K562 (cell line): ENCODE measurements around the gene FRMD4A. TPM values are rescaled to one million over a fixed set of nuclear protein-coding genes. Genes with fewer than 3 reads are reported as not detected.

ENCODE experiments used
- ATAC-seq: fragments of 200-7000 bp; cut with Tn5 transposase; 3 replicates; pipeline ENCODE4 v1.9.1; 2020; ENCODE audit warnings: moderate library complexity
- BruUV-seq: library from RNA; stranded (reverse); fragments of 400-500 nt; replicated peaks from 2 replicates; lab custom pipeline; 2021; lab: Mats Ljungman, UMichigan
- CTCF ChIA-PET: fragments of 300-600 bp; formaldehyde crosslinking; extraction: SDS; loops from one replicate; lab custom pipeline; 2021; ENCODE audit warnings: low intra/inter-chr PET ratio; lab: Yijun Ruan, JAX
- POLR2A ChIA-PET: fragments of 300-600, 350-650 bp; sonication (Branson Sonifier 250); formaldehyde crosslinking; extraction: SDS; loops from one replicate; lab custom pipeline; 2021; ENCODE audit warnings: antibody characterized with exemption, inconsistent platforms; lab: Yijun Ruan, JAX
- DNase-seq, 4 experiments: peaks; one replicate each; pipeline versions ENCODE4 v3.0.0 to v3.0.0-alpha.2; 2011 to 2018; ENCODE audit warnings: low spot score in 3 of 4, mixed read lengths in 3 of 4; ENCODE audit errors: extremely low read depth in 1 of 4
- FAIRE-seq: peaks from 2 replicates; lab custom pipeline; 2011; peaks lifted over from hg19 to GRCh38; lab: Jason Lieb, UNC
- H2AFZ ChIP-seq: 2 replicates; pipeline ENCODE4 v1.6.0; 2011; ENCODE audit warnings: low read depth, low read length, control low read depth, inconsistent platforms
- H3K27ac ChIP-seq: fragments of 200-600 bp; 3 replicates; pipeline ENCODE4 v1.8.0; 2011; ENCODE audit warnings: low read depth, mild to moderate bottlenecking, control low read depth, inconsistent platforms, low read length, moderate library complexity, mixed read lengths; ENCODE audit errors: extremely low read depth
- H3K27me3 ChIP-seq, 2 experiments: fragments of 300-600 bp in 1 of 2; 2 replicates in 1 of 2; 3 replicates in 1 of 2; pipeline versions ENCODE4 v1.6.0 to v1.8.0; 2011; ENCODE audit warnings: inconsistent platforms in 2 of 2, low read length in 2 of 2, mild to moderate bottlenecking in 1 of 2, mixed read lengths in 1 of 2, moderate library complexity in 1 of 2; ENCODE audit not compliant: control insufficient read depth in 2 of 2, insufficient read depth in 2 of 2
- H3K36me3 ChIP-seq: fragments of 300-600 bp; 3 replicates; pipeline ENCODE4 v1.8.0; 2011; ENCODE audit warnings: mild to moderate bottlenecking, low read length, inconsistent platforms; ENCODE audit not compliant: control insufficient read depth, insufficient read depth
- H3K4me1 ChIP-seq, 2 experiments: fragments of 200-600 bp in 1 of 2; replicated peaks in 1 of 2; 2 replicates in 1 of 2; 3 replicates in 1 of 2; pipeline versions ENCODE4 v1.5.1 to v1.8.0; 2011; ENCODE audit warnings: inconsistent platforms in 2 of 2, low read length in 2 of 2, mild to moderate bottlenecking in 1 of 2, mixed read lengths in 1 of 2, moderate library complexity in 1 of 2; ENCODE audit not compliant: control insufficient read depth in 2 of 2, insufficient read depth in 2 of 2
- H3K4me2 ChIP-seq: 2 replicates; pipeline ENCODE4 v1.6.1; 2011; ENCODE audit warnings: low read length, control low read depth, inconsistent platforms, mixed read lengths; ENCODE audit not compliant: insufficient read depth
- H3K4me3 ChIP-seq: fragments of 200-600 bp; sonication (generic), shearing (Covaris generic); 2 replicates; pipeline ENCODE4 v1.5.1; 2016; ENCODE audit warnings: control low read depth, inconsistent platforms
- H3K79me2 ChIP-seq: fragments of 200-600 bp; 3 replicates; pipeline ENCODE4 v1.8.0; 2011; ENCODE audit warnings: low read length, inconsistent platforms; ENCODE audit not compliant: control insufficient read depth, insufficient read depth
- H3K9ac ChIP-seq, 2 experiments: 2 replicates each; pipeline versions ENCODE4 v1.6.0 to v1.6.1; 2011; ENCODE audit warnings: low read depth in 2 of 2, low read length in 2 of 2, control low read depth in 1 of 2, inconsistent platforms in 1 of 2, mild to moderate bottlenecking in 1 of 2, mixed read lengths in 1 of 2; ENCODE audit not compliant: insufficient read depth in 1 of 2
- H3K9me1 ChIP-seq: one replicate; pipeline ENCODE4 v1.6.0; 2011; ENCODE audit warnings: inconsistent platforms, mild to moderate bottlenecking, low read length, moderate library complexity; ENCODE audit not compliant: control insufficient read depth, insufficient read depth
- H3K9me3 ChIP-seq: replicated peaks from 2 replicates; pipeline ENCODE4 v1.5.1; 2011; ENCODE audit warnings: low read depth, low read length, inconsistent platforms; ENCODE audit not compliant: control insufficient read depth, insufficient read depth
- H4K20me1 ChIP-seq: replicated peaks from 2 replicates; pipeline ENCODE4 v1.6.1; 2011; ENCODE audit warnings: low read length, inconsistent platforms, mixed read lengths; ENCODE audit not compliant: control insufficient read depth, insufficient read depth
- FOXA3 ChIP-seq, 2 experiments: fragments of 450-650 bp in 1 of 2; sonication (generic) in 1 of 2; formaldehyde crosslinking; IDR thresholded peaks in 1 of 2; conservative IDR thresholded peaks in 1 of 2; 2 replicates each; pipeline versions ENCODE4 v1.4.0 to v1.8.0; 2020 to 2022; ENCODE audit warnings: mild to moderate bottlenecking in 2 of 2, missing genetic modification reagents in 1 of 2
- GABPA ChIP-seq: fragments of 200-800 bp; sonication (Bioruptor generic); conservative IDR thresholded peaks from 2 replicates; pipeline ENCODE4 v1.6.1; 2016; ENCODE audit warnings: low read depth, missing genetic modification characterization, missing compliant biosample characterization
- IFI16 ChIP-seq: fragments of 250-450 bp; sonication (Bioruptor Pico); IDR thresholded peaks from 2 replicates; pipeline ENCODE4 v2.1.2; 2022; ENCODE audit warnings: mild to moderate bottlenecking, inconsistent platforms
- NCOR1 ChIP-seq: fragments of 450-650 bp; IDR thresholded peaks from 2 replicates; pipeline ENCODE4 v1.6.1; 2016; ENCODE audit warnings: mild to moderate bottlenecking, moderate library complexity
- POLR3A ChIP-seq: IDR thresholded peaks from 2 replicates; pipeline ENCODE4 v1.6.1; 2011; ENCODE audit warnings: borderline replicate concordance, mild to moderate bottlenecking, moderate library complexity; ENCODE audit not compliant: insufficient read length, insufficient read depth; ENCODE audit errors: extremely low read depth
- STAG1 ChIP-seq: sonication (generic); formaldehyde crosslinking; IDR thresholded peaks from 2 replicates; pipeline ENCODE4 v1.5.0; 2020; ENCODE audit warnings: missing genetic modification reagents, borderline replicate concordance
- USF2 ChIP-seq: sonication (generic); formaldehyde crosslinking; IDR thresholded peaks from 2 replicates; pipeline ENCODE4 v1.5.0; 2020; ENCODE audit warnings: missing genetic modification reagents
- ZNF41 ChIP-seq: fragments of 250-450 bp; sonication (Bioruptor Pico); conservative IDR thresholded peaks from 2 replicates; pipeline ENCODE4 v1.4.0; 2020; ENCODE audit warnings: mild to moderate bottlenecking
- in situ Hi-C: fragments of 300-500 bp; cut with MboI; formaldehyde crosslinking; loops from 4 replicates; pipeline ENCODE4 v1.15.0; 2018; ENCODE audit warnings: inconsistent platforms, mixed read lengths
- intact Hi-C: fragments of 100-400 bp; cut with micrococcal nuclease; formaldehyde crosslinking; loops from 2 replicates; pipeline ENCODE4 v1.14.2; 2022
- polyA plus RNA-seq, 8 experiments: library from polyadenylated mRNA; depleted of rRNA in 4 of 8; stranded (reverse) in 5 of 8; unstranded in 3 of 8; fragments of >200 nt; fragmentation: Nextera tagmentation in 2 of 8; fragmentation: Illumina TruSeq in 1 of 8; extraction: Ambion mirVana in 2 of 8; extraction: Trizol in 1 of 8; gene quantifications; 2 replicates each; pipeline versions ENCODE4 v1.2.1 to v1.2.3, GENCODE V29; 2011 to 2014; ENCODE audit warnings: inconsistent platforms in 1 of 8, missing spikeins in 1 of 8
- total RNA-seq, 7 experiments: library from RNA; depleted of rRNA in 6 of 7; stranded (reverse); fragments of >200 nt in 6 of 7; fragmentation: Illumina TruSeq in 2 of 7; extraction: Trizol in 2 of 7; gene quantifications; 2 replicates each; pipeline versions ENCODE4 v1.2.1 to v1.2.3, GENCODE V29; 2011 to 2021; ENCODE audit warnings: low replicate concordance in 1 of 7
- TF ChIP-seq, protein P1 (sequence below): fragments of 450-650 bp; formaldehyde crosslinking; conservative IDR thresholded peaks from 2 replicates; pipeline ENCODE4 v1.4.0; 2022; ENCODE audit warnings: mild to moderate bottlenecking, missing genetic modification characterization

Gene FRMD4A
- total and polyA plus RNA-seq, 9 of the 15 experiments (the other 6 are each of a cell fraction or from before 2014, with no cell fraction given) = 0.80 to 5.2 (median 3.0) TPM

DNA sequence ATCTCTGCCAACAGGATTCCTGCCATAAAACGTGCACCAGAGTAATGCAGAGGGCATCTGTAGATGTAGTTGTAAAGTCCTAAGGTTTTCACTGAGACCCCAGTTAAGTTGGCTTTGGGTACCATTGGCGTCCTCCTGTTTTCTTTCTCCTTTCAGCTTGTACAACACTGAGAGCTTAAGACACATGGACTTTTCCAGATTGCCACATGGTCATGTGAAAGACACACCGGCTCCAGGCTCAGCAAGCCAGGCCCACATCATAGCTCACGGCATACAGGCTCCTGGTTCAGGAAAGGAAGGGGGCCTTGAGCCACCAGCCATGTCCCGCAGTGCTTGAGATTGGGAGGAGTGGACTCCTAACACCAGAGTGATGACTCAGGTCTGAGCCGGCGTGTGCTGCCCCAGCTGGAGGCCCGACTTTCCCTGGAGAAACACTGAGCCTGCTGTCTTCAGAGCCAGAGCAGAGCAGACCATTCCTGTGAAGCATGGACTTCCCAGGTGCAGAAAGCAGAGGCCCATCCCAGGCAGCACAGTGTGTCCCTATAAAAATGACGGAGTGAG, 491.2 kb downstream of the FRMD4A start (continued):
- no peak for TF ChIP-seq NCOR1
- no peak for TF ChIP-seq FOXA3 (CRISPR knock-in tag; conservative IDR thresholded peaks at IDR 0.05 in 1 of 2, IDR thresholded peaks at IDR 0.05 in 1 of 2)

GRCh38 chr10:13839030-13839429, 491.7 kb downstream of the FRMD4A start:
- no peak for DNase-seq
- Histone ChIP-seq H4K20me1 (no peaks in the 10 kb centered on the region), H3K4me1 (no peaks in the 10 kb centered on the region), H3K36me3 (no peaks in the 10 kb centered on the region), H3K27me3 (peaks cover 3 to 8% of the 10 kb centered on the region in 2 experiments; a peak in 2 of 5 replicates), H3K9ac (no peak overlapping the region), H3K27ac (no peak overlapping the region), H3K4me3 (no peak overlapping the region), H3K4me2 (no peak overlapping the region), H3K9me3 (no peaks in the 10 kb centered on the region), H2AFZ (no peak overlapping the region), H3K9me1 (no peaks in the 10 kb centered on the region), H3K79me2 (no peaks in the 10 kb centered on the region)
- ATAC-seq = no peak
- ChIA-PET CTCF (no interaction called here), POLR2A (interaction anchor here (1.1 kb wide), 1 partner anchor 10 kb away, joined by 3 read pairs; no protein-coding TSS in a partner anchor)
- no TSS peak for BruUV-seq
- in situ Hi-C loops (no loop called here), intact Hi-C loops (no loop called here)
- TF ChIP-seq IFI16 (CRISPR knock-in tag) (no peak), ZNF41 (CRISPR knock-in tag) (no peak), POLR3A (no peak), USF2 (CRISPR knock-in tag) (no peak), STAG1 (no peak), GABPA (tag) (no peak)
- TF ChIP-seq, protein P1, sequence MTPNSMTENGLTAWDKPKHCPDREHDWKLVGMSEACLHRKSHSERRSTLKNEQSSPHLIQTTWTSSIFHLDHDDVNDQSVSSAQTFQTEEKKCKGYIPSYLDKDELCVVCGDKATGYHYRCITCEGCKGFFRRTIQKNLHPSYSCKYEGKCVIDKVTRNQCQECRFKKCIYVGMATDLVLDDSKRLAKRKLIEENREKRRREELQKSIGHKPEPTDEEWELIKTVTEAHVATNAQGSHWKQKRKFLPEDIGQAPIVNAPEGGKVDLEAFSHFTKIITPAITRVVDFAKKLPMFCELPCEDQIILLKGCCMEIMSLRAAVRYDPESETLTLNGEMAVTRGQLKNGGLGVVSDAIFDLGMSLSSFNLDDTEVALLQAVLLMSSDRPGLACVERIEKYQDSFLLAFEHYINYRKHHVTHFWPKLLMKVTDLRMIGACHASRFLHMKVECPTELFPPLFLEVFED (CRISPR knock-in tag) = no peak
- FAIRE-seq = no peak
